GM12801 (cell line): ENCODE data around the gene FETUB.

Source experiments
- CTCF ChIP-seq: IDR thresholded peaks from one replicate; pipeline ENCODE4 v1.5.1; 2011; ENCODE audit warnings: control low read depth; ENCODE audit not compliant: insufficient read length; ENCODE audit errors: extremely low read depth

The FETUB gene

GRCh38 chr3:186620213-186621092 is 19.7 kb upstream of the FETUB start:
- TF ChIP-seq CTCF: no peak

DNA sequence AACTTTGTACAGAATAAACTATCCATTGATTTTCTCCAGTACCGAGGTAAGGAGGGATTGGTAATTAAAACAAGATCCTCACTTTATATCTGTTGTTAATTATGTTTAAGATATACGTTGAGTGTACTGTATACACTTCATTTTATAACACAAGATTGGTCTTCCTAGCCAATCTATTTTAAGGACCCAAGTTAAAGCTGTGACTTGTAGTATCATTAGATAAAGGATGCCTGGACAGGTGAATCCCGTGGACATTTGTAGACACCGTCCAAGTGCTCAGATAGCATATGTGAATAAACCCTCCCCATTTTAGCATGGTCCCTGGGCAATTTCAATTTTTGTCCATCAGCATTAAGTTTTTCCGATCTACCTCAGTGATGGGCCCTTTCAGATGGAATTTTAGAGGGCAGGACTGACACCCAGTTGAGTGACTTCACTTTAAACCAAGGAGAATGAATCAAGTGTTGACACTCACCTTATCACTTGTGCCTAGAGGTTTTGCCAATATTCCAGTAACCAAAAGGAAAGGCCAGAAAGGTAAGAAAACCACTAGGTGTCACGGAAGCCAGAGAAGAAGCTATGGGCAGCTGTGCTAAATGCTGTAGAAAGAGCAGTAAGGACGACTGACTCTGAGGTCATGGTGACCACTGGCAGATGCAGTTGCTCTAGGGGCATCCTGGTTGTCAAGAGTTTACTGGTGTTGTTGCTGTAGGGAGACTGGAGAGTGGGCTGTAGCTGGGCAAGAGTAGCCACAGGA is 18.1 kb upstream of the FETUB start:
- no peak for TF ChIP-seq CTCF

GRCh38 chr3:186622651-186623310 is 17.4 kb upstream of the FETUB start:
- no peak for TF ChIP-seq CTCF

DNA sequence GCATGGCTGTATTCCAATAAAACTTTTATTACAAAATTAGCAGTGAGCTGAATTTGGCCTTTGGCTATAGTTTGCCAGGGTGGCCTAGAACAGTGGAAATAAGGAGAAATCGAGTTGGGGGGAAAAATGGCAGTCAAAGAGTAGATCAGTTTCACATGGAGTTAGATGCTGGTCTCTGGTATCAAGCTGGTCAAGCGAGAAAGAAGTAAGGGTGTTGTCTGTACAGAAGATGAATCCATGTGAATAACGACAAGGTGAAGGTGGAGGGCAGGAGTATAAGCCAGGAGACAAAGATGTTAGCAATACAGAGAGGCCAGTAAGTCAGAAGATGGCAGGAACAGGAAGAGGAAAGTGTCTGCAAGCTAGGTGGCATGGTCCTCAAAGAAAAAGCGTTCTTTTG is 15.6 kb upstream of the FETUB start:
- no peak for TF ChIP-seq CTCF

DNA sequence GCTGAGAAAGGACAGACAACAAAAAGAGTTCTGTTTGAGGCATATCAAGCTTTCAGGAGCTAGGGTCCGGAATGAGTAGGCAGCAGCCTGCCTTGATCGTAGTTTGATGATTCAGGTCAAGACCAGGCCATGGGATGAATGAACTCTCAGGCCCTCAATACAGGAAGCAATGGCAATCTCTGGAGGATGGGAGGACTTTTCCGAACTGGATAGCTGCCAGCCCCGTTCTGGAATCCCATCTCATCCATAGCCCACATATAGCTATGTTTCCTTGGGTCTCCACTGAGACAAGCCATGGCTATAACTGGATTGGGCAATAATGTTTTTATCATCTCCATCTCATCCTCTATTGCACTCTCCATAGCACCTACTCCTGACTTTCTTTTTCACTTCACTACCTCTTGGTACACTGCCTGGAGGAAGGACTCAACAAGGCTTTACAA is 14.6 kb upstream of the FETUB start:
- no peak for TF ChIP-seq CTCF

DNA sequence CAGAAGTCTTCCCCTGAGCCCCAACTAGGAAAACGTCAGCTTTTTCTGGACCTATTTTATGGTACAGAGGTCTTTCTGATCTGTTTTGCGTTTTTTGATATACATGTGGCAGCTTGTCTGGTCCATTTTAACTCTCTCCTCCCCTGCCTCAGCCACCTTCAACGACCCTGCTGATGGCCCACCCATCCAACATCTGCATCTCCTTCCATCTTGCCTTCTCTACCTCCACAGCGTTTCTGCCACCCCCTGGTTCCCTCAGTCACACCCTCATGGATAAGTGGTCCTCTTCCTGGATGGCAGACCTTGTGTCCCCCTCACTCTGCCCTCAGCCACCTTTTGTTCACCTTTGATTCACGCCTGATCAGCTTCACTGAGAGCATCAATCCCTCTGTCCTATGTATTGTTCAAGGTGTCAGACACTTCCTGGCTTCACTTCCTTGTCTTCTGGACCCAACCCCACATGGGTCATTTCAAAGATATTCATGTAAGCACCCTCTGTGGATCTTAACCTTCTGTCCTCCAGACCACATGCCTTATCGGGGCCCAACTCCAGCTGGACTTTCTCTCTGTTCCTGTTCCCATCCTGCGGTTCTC is 13.8 kb upstream of the FETUB start:
- TF ChIP-seq CTCF: no peak
